Bronchial epithelial cell (primary cell): ENCODE measurements around the gene ADAM10. TPM values are rescaled to one million over a fixed set of nuclear protein-coding genes. Genes with fewer than 3 reads are reported as not detected.

Experiments used
- DNase-seq: peaks from one replicate; pipeline ENCODE4 v3.0.0-alpha.2; 2010; ENCODE audit warnings: low read depth
- FAIRE-seq: peaks from 2 replicates; lab custom pipeline; 2011; peaks lifted over from hg19 to GRCh38; lab: Jason Lieb, UNC
- H3K27me3 ChIP-seq: 2 replicates; pipeline ENCODE4 v1.5.1; 2011; ENCODE audit warnings: low read length; ENCODE audit not compliant: control insufficient read depth, insufficient read depth
- H3K36me3 ChIP-seq: 2 replicates; pipeline ENCODE4 v1.5.1; 2011; ENCODE audit warnings: low read length; ENCODE audit not compliant: control insufficient read depth, insufficient read depth
- H3K4me3 ChIP-seq: 2 replicates; pipeline ENCODE4 v1.5.1; 2011; ENCODE audit warnings: mild to moderate bottlenecking, low read depth, low read length, control low read depth
- total RNA-seq: library from RNA; depleted of rRNA; stranded (reverse); fragments of >200 nt; gene quantifications from 2 replicates; pipeline ENCODE4 v1.2.1, GENCODE V29; 2014
- TF ChIP-seq, protein P1 (sequence below): IDR thresholded peaks from 2 replicates; pipeline ENCODE4 v1.5.1; 2011; ENCODE audit warnings: mild to moderate bottlenecking, moderate library complexity, low read length, control low read depth, inconsistent platforms; ENCODE audit not compliant: insufficient read depth, severe bottlenecking

ADAM10 gene
- total RNA-seq, 1 donor from 2014 or later, result 112 TPM

DNA sequence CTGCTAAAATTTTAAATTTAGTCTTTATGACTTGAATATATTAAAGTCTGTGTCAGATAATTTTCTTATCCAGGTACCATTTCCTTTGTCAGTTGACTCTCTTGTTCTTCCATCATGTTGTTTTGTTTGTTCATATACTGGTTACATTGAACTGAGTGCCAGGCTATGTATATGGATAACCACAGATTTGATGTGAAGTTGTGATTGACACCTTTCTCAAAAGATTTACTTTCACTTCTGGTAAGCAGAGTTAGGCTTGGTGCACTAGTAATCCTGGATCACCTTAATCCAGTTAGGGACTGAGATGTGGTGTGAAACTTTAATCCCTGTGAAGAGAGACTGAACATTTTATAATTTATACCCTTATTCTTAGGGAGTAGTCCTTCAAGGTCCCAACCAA lies 99.4 kb downstream of the ADAM10 start:
- H3K27me3 ChIP-seq, result no peaks in the 10 kb centered on the region
- TF ChIP-seq, protein P1, sequence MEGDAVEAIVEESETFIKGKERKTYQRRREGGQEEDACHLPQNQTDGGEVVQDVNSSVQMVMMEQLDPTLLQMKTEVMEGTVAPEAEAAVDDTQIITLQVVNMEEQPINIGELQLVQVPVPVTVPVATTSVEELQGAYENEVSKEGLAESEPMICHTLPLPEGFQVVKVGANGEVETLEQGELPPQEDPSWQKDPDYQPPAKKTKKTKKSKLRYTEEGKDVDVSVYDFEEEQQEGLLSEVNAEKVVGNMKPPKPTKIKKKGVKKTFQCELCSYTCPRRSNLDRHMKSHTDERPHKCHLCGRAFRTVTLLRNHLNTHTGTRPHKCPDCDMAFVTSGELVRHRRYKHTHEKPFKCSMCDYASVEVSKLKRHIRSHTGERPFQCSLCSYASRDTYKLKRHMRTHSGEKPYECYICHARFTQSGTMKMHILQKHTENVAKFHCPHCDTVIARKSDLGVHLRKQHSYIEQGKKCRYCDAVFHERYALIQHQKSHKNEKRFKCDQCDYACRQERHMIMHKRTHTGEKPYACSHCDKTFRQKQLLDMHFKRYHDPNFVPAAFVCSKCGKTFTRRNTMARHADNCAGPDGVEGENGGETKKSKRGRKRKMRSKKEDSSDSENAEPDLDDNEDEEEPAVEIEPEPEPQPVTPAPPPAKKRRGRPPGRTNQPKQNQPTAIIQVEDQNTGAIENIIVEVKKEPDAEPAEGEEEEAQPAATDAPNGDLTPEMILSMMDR, result no peak
- FAIRE-seq (no peak), DNase-seq (no peak)
- H3K4me3 ChIP-seq, result no peak overlapping the region
- H3K36me3 ChIP-seq, result peaks cover 1% of the 10 kb centered on the region

DNA sequence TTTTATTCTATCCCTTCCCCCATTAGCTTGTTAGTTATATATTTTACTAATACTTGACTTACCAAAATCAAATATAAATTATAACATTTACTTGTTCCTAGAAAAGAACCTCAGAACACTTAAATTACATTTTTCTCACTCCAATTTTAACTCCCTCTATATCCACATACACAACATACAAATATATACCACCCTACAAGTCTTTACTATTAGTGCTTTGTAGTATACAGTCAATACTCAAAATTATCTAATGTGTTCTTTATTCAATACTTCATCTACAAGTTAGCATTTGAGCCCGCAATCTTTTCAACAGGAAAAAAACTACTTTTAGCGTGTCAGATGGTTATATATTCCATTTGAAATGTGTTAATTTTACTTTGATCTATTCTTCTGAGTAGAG lies 100.3 kb downstream of the ADAM10 start:
- Histone ChIP-seq H3K36me3 (peaks cover 1% of the 10 kb centered on the region), H3K27me3 (no peaks in the 10 kb centered on the region), H3K4me3 (no peak overlapping the region)
- DNase-seq, result no peak
- FAIRE-seq, result no peak
- TF ChIP-seq, protein P1, result no peak

DNA sequence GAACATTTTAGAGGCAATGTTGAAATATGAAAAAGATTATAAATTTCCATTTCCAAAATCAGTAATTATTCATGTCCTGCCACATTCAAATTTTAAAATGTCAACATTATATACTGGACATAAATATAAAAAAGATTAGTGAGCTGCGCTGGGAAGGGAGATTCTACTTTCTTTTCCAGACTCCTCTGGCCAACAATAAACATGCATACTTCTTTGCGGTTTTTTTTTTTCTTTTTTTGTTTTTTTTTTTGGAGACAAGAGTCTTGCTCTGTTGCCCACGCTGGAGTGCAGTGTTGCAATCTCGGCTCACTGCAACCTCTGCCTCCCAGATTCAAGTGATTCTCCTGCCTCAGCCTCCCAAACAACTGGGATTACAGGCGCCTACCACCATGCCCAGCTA lies 105.5 kb downstream of the ADAM10 start:
- no peak for FAIRE-seq

DNA sequence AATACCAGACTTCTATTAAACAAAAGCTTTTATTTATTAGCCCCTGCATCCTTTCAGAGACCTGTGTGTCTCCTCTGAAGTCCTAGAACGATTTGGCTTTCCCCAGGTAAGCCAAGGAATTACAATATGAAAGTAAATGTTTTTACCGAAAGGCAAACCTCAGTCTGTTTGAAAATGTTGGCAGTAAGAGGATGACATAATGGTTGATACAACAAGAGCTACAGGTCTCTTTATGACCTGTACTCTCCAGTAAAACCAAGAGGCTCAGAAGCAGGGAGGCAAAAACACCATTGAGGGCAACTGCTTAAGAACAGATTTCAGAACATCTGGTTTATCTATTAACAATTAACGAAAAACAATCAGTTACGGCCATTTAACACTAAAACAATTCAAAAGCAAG lies 107.8 kb downstream of the ADAM10 start:
- no peak overlapping the region for H3K4me3 ChIP-seq
- TF ChIP-seq, protein P1, result no peak
- no peak for FAIRE-seq
- DNase-seq, result no peak
- no peaks in the 10 kb centered on the region for H3K27me3 ChIP-seq
- peaks cover 4% of the 10 kb centered on the region for H3K36me3 ChIP-seq

More for the DNA sequence above, 105.5 kb downstream of the ADAM10 start:
- TF ChIP-seq, protein P1, result no peak
- no peak overlapping the region for H3K4me3 ChIP-seq
- H3K27me3 ChIP-seq, result no peaks in the 10 kb centered on the region
- no peak for DNase-seq
- peaks cover 4% of the 10 kb centered on the region for H3K36me3 ChIP-seq

DNA sequence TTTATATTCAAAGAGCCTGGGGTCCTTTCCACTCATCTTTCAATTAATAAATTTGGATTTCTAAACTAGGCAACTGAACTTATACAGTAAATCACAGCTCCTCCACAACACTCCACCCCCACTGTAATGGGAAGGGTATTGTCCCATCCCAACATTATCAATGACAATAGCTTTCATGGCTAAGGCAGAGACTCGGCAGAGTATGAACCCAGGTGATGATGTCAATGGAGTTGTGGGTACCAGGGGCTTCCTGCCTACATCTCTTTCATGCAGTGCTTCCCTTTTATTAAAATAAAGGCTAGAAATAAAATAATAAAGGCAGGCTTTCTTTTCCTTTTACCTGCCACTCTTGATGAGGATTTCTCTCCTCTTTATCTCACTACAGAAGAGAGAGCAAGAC lies 109.5 kb downstream of the ADAM10 start:
- TF ChIP-seq, protein P1, result no peak
- Histone ChIP-seq H3K4me3 (no peak overlapping the region), H3K27me3 (no peaks in the 10 kb centered on the region), H3K36me3 (peaks cover 3% of the 10 kb centered on the region)
- FAIRE-seq, result no peak
- DNase-seq, result no peak
